WTC11 (cell line): ENCODE data around the gene DTWD2. TPM values are rescaled to one million over a fixed set of nuclear protein-coding genes. Genes with fewer than 3 reads are reported as not detected.
"Not testable (repeated sequence)": the region's sequence is repeated elsewhere in the genome, so short reads cannot be mapped to it uniquely, and the experiment has no call there.

ENCODE experiments used
- ATAC-seq: fragments of 200-7000 bp; cut with Tn5 transposase; 2 replicates; pipeline ENCODE4 v1.10.0; 2021; ENCODE audit warnings: mild to moderate bottlenecking, moderate library complexity
- CTCF ChIA-PET: fragments of 300-600 bp; sonication (Branson Sonifier 250); formaldehyde crosslinking; loops from one replicate; lab custom pipeline; 2021; ENCODE audit warnings: antibody characterized with exemption; lab: Charles Lee
- POLR2A ChIA-PET: fragments of 350-600 bp; sonication (Branson Sonifier 250); formaldehyde crosslinking; loops from one replicate; lab custom pipeline; 2021; ENCODE audit warnings: antibody characterized with exemption; lab: Charles Lee
- DNase-seq: peaks from one replicate; pipeline ENCODE4 v3.0.0; 2021; ENCODE audit warnings: low spot score
- H3K27ac Mint-ChIP-seq: 2 replicates; pipeline ENCODE4 v1.8.0; 2021; ENCODE audit warnings: mixed read lengths
- H3K27me3 Mint-ChIP-seq: 2 replicates; pipeline ENCODE4 v1.8.0; 2021; ENCODE audit warnings: low read depth, mild to moderate bottlenecking, moderate library complexity, mixed read lengths
- H3K36me3 Mint-ChIP-seq: 2 replicates; pipeline ENCODE4 v1.8.0; 2021; ENCODE audit warnings: mixed read lengths
- H3K4me1 Mint-ChIP-seq: 2 replicates; pipeline ENCODE4 v1.8.0; 2022; ENCODE audit warnings: mixed read lengths
- H3K4me3 Mint-ChIP-seq: 2 replicates; pipeline ENCODE4 v1.8.0; 2021; ENCODE audit warnings: mild to moderate bottlenecking, moderate library complexity, mixed read lengths
- H3K9me3 Mint-ChIP-seq: 2 replicates; pipeline ENCODE4 v1.8.0; 2021; ENCODE audit warnings: mixed read lengths
- FOXJ3 ChIP-seq: sonication (generic); formaldehyde crosslinking; IDR thresholded peaks from 2 replicates; pipeline ENCODE4 v1.9.0; 2021; ENCODE audit warnings: missing genetic modification reagents, mild to moderate bottlenecking, borderline replicate concordance
- FOXK1 ChIP-seq: sonication (generic); formaldehyde crosslinking; IDR thresholded peaks from 2 replicates; pipeline ENCODE4 v1.8.0; 2022; ENCODE audit warnings: mild to moderate bottlenecking, moderate library complexity, missing genetic modification reagents
- FOXP1 ChIP-seq: sonication (generic); formaldehyde crosslinking; IDR thresholded peaks from 2 replicates; pipeline ENCODE4 v1.8.0; 2022; ENCODE audit warnings: missing genetic modification reagents, mild to moderate bottlenecking, moderate library complexity, borderline replicate concordance
- HMGA2 ChIP-seq: fragments of 250-450 bp; sonication (Bioruptor Pico); IDR thresholded peaks from 2 replicates; pipeline ENCODE4 v1.4.0; 2021; ENCODE audit warnings: mild to moderate bottlenecking, moderate library complexity
- IRF2 ChIP-seq: sonication (generic); formaldehyde crosslinking; IDR thresholded peaks from 2 replicates; pipeline ENCODE4 v1.8.0; 2022; ENCODE audit warnings: low read depth, missing genetic modification reagents, borderline replicate concordance
- NFE2L1 ChIP-seq: sonication (generic); formaldehyde crosslinking; IDR thresholded peaks from 2 replicates; pipeline ENCODE4 v1.8.1; 2023; ENCODE audit warnings: missing genetic modification reagents
- PRRX2 ChIP-seq: fragments of 250-450 bp; sonication (Bioruptor Pico); IDR thresholded peaks from 2 replicates; pipeline ENCODE4 v1.8.0; 2021; ENCODE audit warnings: mild to moderate bottlenecking
- SMAD4 ChIP-seq: sonication (generic); formaldehyde crosslinking; IDR thresholded peaks from 2 replicates; pipeline ENCODE4 v1.8.0; 2022; ENCODE audit warnings: mild to moderate bottlenecking, missing genetic modification reagents
- TCF7 ChIP-seq: sonication (generic); formaldehyde crosslinking; IDR thresholded peaks from 2 replicates; pipeline ENCODE4 v1.8.0; 2022; ENCODE audit warnings: mild to moderate bottlenecking, low read depth, missing genetic modification reagents, moderate library complexity
- ZNF232 ChIP-seq: sonication (generic); formaldehyde crosslinking; IDR thresholded peaks from 2 replicates; pipeline ENCODE4 v1.8.0; 2022; ENCODE audit warnings: mild to moderate bottlenecking, missing genetic modification reagents
- ZNF671 ChIP-seq: fragments of 250-450 bp; sonication (Bioruptor Pico); IDR thresholded peaks from 2 replicates; pipeline ENCODE4 v1.8.0; 2021; ENCODE audit warnings: mild to moderate bottlenecking
- total RNA-seq: library from RNA; stranded (reverse); gene quantifications from 3 replicates; pipeline ENCODE4 v1.2.3, GENCODE V29; 2021
- TF ChIP-seq, protein P1 (sequence below): sonication (generic); formaldehyde crosslinking; IDR thresholded peaks from 2 replicates; pipeline ENCODE4 v1.8.1; 2022; ENCODE audit warnings: low read depth, mild to moderate bottlenecking, moderate library complexity, missing genetic modification reagents, borderline replicate concordance
- TF ChIP-seq, protein P2 (sequence below): fragments of 250-450 bp; sonication (Bioruptor Pico); IDR thresholded peaks from 2 replicates; pipeline ENCODE4 v1.9.0; 2021; ENCODE audit warnings: mild to moderate bottlenecking
- TF ChIP-seq, protein P3 (sequence below): sonication (generic); formaldehyde crosslinking; IDR thresholded peaks from 2 replicates; pipeline ENCODE4 v1.8.0; 2023; ENCODE audit warnings: mild to moderate bottlenecking, missing genetic modification reagents
- TF ChIP-seq, protein P4 (sequence below): sonication (generic); formaldehyde crosslinking; IDR thresholded peaks from 2 replicates; pipeline ENCODE4 v1.8.1; 2022; ENCODE audit warnings: mild to moderate bottlenecking, missing genetic modification reagents, moderate library complexity, borderline replicate concordance
- TF ChIP-seq, protein P5 (sequence below): sonication (generic); formaldehyde crosslinking; IDR thresholded peaks from 2 replicates; pipeline ENCODE4 v1.8.0; 2022; ENCODE audit warnings: missing genetic modification reagents

The DTWD2 gene
- total RNA-seq, 1 experiment from 2014 or later = 13.1 TPM

DNA sequence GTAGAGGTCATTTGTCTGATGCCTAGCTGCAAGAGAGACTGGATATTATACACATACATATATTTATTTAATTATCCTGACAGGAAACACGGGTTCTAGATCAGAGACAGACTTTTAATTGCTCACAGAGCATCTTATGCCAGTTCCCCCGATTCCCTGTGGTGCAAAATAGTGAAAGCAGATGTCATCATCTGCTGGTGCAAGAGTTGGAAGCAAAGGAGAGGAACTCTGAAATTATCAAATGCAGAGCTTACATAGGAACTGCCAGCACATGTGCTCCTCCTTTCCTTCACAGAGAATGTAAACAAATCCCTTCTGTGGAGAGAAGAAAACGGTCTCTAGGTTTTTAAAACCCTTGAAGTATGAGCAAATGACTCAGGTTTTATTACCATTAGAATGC, 69.3 kb downstream of the DTWD2 start:
- Mint-ChIP-seq H3K27me3 (no peaks in the 10 kb centered on the region), H3K4me1 (peaks cover 41% of the 10 kb centered on the region), H3K36me3 (peaks cover 4% of the 10 kb centered on the region), H3K4me3 (no peak overlapping the region), H3K9me3 (no peaks in the 10 kb centered on the region), H3K27ac (no peak overlapping the region)
- ATAC-seq (no peak), DNase-seq (no peak)
- TF ChIP-seq, protein P1, sequence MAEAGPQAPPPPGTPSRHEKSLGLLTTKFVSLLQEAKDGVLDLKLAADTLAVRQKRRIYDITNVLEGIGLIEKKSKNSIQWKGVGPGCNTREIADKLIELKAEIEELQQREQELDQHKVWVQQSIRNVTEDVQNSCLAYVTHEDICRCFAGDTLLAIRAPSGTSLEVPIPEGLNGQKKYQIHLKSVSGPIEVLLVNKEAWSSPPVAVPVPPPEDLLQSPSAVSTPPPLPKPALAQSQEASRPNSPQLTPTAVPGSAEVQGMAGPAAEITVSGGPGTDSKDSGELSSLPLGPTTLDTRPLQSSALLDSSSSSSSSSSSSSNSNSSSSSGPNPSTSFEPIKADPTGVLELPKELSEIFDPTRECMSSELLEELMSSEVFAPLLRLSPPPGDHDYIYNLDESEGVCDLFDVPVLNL (CRISPR knock-in tag) = no peak
- TF ChIP-seq, protein P2, sequence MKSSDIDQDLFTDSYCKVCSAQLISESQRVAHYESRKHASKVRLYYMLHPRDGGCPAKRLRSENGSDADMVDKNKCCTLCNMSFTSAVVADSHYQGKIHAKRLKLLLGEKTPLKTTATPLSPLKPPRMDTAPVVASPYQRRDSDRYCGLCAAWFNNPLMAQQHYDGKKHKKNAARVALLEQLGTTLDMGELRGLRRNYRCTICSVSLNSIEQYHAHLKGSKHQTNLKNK = no peak
- no peak for TF ChIP-seq PRRX2 (CRISPR knock-in tag)
- TF ChIP-seq, protein P3, sequence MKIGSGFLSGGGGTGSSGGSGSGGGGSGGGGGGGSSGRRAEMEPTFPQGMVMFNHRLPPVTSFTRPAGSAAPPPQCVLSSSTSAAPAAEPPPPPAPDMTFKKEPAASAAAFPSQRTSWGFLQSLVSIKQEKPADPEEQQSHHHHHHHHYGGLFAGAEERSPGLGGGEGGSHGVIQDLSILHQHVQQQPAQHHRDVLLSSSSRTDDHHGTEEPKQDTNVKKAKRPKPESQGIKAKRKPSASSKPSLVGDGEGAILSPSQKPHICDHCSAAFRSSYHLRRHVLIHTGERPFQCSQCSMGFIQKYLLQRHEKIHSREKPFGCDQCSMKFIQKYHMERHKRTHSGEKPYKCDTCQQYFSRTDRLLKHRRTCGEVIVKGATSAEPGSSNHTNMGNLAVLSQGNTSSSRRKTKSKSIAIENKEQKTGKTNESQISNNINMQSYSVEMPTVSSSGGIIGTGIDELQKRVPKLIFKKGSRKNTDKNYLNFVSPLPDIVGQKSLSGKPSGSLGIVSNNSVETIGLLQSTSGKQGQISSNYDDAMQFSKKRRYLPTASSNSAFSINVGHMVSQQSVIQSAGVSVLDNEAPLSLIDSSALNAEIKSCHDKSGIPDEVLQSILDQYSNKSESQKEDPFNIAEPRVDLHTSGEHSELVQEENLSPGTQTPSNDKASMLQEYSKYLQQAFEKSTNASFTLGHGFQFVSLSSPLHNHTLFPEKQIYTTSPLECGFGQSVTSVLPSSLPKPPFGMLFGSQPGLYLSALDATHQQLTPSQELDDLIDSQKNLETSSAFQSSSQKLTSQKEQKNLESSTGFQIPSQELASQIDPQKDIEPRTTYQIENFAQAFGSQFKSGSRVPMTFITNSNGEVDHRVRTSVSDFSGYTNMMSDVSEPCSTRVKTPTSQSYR (CRISPR knock-in tag) = no peak
- no peak for TF ChIP-seq TCF7 (CRISPR knock-in tag)
- no peak for TF ChIP-seq ZNF232 (CRISPR knock-in tag)
- TF ChIP-seq FOXP1 = no peak
- TF ChIP-seq HMGA2 (CRISPR knock-in tag) = no peak
- no peak for TF ChIP-seq IRF2 (CRISPR knock-in tag)
- TF ChIP-seq, protein P4, sequence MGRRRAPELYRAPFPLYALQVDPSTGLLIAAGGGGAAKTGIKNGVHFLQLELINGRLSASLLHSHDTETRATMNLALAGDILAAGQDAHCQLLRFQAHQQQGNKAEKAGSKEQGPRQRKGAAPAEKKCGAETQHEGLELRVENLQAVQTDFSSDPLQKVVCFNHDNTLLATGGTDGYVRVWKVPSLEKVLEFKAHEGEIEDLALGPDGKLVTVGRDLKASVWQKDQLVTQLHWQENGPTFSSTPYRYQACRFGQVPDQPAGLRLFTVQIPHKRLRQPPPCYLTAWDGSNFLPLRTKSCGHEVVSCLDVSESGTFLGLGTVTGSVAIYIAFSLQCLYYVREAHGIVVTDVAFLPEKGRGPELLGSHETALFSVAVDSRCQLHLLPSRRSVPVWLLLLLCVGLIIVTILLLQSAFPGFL (CRISPR knock-in tag) = no peak
- no peak for TF ChIP-seq NFE2L1 (CRISPR knock-in tag)
- TF ChIP-seq ZNF671 = no peak
- no peak for TF ChIP-seq FOXK1 (CRISPR knock-in tag)
- no peak for TF ChIP-seq FOXJ3 (CRISPR knock-in tag)
- ChIA-PET CTCF (no interaction called here), POLR2A (no interaction called here)

DNA sequence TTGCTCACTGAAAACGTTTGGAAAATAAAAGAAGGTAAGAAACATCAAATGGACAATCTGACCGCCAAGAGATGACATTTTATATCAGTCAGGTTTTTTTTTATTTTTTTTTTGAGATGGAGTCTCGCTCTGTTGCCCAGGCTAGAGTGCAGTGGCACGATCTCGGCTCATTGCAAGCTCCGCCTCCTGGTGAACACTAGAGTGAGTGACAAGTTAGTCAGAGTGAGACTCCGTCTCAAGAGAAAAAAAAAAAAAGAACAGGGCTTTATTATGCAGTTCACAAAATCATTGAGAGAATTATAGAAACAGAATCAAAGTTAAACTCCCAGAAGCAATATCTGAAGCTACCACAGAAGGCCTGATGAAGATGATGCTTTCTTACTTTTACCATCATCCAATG, 70.1 kb downstream of the DTWD2 start:
- CTCF ChIA-PET = no interaction called here
- no peak for ATAC-seq
- POLR2A ChIA-PET = no interaction called here
- Mint-ChIP-seq H3K27me3 (no peaks in the 10 kb centered on the region), H3K4me1 (peaks cover 34% of the 10 kb centered on the region), H3K9me3 (no peaks in the 10 kb centered on the region), H3K36me3 (peaks cover 4% of the 10 kb centered on the region), H3K27ac (no peak overlapping the region), H3K4me3 (no peak overlapping the region)
- no peak for TF ChIP-seq SMAD4
- TF ChIP-seq, protein P5, sequence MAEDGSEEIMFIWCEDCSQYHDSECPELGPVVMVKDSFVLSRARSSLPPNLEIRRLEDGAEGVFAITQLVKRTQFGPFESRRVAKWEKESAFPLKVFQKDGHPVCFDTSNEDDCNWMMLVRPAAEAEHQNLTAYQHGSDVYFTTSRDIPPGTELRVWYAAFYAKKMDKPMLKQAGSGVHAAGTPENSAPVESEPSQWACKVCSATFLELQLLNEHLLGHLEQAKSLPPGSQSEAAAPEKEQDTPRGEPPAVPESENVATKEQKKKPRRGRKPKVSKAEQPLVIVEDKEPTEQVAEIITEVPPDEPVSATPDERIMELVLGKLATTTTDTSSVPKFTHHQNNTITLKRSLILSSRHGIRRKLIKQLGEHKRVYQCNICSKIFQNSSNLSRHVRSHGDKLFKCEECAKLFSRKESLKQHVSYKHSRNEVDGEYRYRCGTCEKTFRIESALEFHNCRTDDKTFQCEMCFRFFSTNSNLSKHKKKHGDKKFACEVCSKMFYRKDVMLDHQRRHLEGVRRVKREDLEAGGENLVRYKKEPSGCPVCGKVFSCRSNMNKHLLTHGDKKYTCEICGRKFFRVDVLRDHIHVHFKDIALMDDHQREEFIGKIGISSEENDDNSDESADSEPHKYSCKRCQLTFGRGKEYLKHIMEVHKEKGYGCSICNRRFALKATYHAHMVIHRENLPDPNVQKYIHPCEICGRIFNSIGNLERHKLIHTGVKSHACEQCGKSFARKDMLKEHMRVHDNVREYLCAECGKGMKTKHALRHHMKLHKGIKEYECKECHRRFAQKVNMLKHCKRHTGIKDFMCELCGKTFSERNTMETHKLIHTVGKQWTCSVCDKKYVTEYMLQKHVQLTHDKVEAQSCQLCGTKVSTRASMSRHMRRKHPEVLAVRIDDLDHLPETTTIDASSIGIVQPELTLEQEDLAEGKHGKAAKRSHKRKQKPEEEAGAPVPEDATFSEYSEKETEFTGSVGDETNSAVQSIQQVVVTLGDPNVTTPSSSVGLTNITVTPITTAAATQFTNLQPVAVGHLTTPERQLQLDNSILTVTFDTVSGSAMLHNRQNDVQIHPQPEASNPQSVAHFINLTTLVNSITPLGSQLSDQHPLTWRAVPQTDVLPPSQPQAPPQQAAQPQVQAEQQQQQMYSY (CRISPR knock-in tag) = no peak
- DNase-seq = no peak

DNA sequence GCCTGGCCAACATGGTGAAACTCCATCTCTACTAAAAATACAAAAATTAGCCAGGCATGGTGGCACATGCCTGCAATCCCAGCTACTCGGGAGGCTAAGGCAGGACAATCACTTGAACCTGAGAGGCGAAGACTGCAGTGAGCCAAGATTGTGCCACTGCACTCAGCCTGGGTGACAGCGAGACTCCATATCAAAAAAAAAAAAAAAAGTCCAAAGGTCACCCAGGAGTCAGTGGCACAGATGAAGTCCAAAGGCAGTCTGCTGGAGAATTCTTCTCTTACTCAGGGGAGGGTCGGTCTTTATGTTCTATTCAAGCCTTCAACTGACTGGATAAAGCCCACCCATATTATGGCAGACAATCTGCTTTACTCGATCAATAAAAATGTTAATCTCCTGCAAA, 80.8 kb downstream of the DTWD2 start:
- H3K36me3 Mint-ChIP-seq, CTCF ChIA-PET, ATAC-seq, DNase-seq, POLR2A ChIA-PET, H3K4me3 Mint-ChIP-seq, H3K27me3 Mint-ChIP-seq, H3K27ac Mint-ChIP-seq: not testable (repeated sequence)
- Mint-ChIP-seq H3K9me3 (peaks cover 11% of the 10 kb centered on the region; the same call in 1 of the 2 replicates), H3K4me1 (peaks cover 20% of the 10 kb centered on the region)
